Skin epidermis (tissue), 12 donors: Measurements from ENCODE around the gene ARHGEF18.
"Not testable (repeated sequence)": the region's sequence is repeated elsewhere in the genome, so short reads cannot be mapped to it uniquely, and the experiment has no call there.

Source experiments
- H3K27ac ChIP-seq, 21 experiments: fragments of 200-600 bp; sonication (generic) in 11 of 21; one replicate each; pipeline ENCODE4 v1.5.0; 2020; ENCODE audit warnings: mild to moderate bottlenecking in 3 of 21, inconsistent platforms in 2 of 21, moderate library complexity in 2 of 21
- H3K4me3 ChIP-seq, 7 experiments: fragments of 200-600 bp; sonication (generic) in 2 of 7; one replicate each; pipeline ENCODE4 v1.5.0; 2020; ENCODE audit warnings: inconsistent platforms in 2 of 7, mild to moderate bottlenecking in 2 of 7, moderate library complexity in 1 of 7

The ARHGEF18 gene

GRCh38 chr19:7346488-7346971, 2.2 kb upstream of the ARHGEF18 start:
- Histone ChIP-seq H3K27ac (peak overlapping the region in 4 of 21 experiments; percentile 3 to 61 (median 37)), H3K4me3 (peak overlapping the region in 1 of 7 experiments; percentile 17)

- H3K27ac ChIP-seq: peak overlapping the region in 3 of 21 experiments; percentile 18 to 87 (median 56)
- not testable (repeated sequence) for H3K4me3 ChIP-seq
These were observed 1.7 kb upstream of the ARHGEF18 start for GRCh38 chr19:7346997-7347396.

- H3K27ac ChIP-seq: peak overlapping the region in 14 of 21 experiments; percentile 10 to 92 (median 74)
These were observed 474 bp downstream of the ARHGEF18 start for GRCh38 chr19:7349231-7349591.

GRCh38 chr19:7349961-7350711, 1.4 kb downstream of the ARHGEF18 start:
- H3K27ac ChIP-seq: peak overlapping the region in 14 of 21 experiments; percentile 2 to 92 (median 74)
- peak overlapping the region in 6 of 7 experiments; percentile 7 to 38 (median 21) for H3K4me3 ChIP-seq

More at GRCh38 chr19:7349231-7349591, 474 bp downstream of the ARHGEF18 start:
- H3K4me3 ChIP-seq: peak overlapping the region; percentile 7 to 38 (median 19)

- Histone ChIP-seq H3K27ac (no peak overlapping the region), H3K4me3 (no peak overlapping the region)
These were observed 3.1 kb downstream of the ARHGEF18 start for GRCh38 chr19:7351861-7352260.

GRCh38 chr19:7355151-7355820, 6.5 kb downstream of the ARHGEF18 start:
- H3K27ac ChIP-seq: peak overlapping the region in 1 of 21 experiments; percentile 21
- H3K4me3 ChIP-seq: no peak overlapping the region

- no peak overlapping the region for H3K4me3 ChIP-seq
These were observed 7.1 kb downstream of the ARHGEF18 start for GRCh38 chr19:7355871-7356270.

GRCh38 chr19:7356899-7357627, 8.3 kb downstream of the ARHGEF18 start:
- Histone ChIP-seq H3K27ac (no peak overlapping the region), H3K4me3 (no peak overlapping the region)

More at GRCh38 chr19:7355871-7356270, 7.1 kb downstream of the ARHGEF18 start:
- no peak overlapping the region for H3K27ac ChIP-seq

GRCh38 chr19:7358102-7358597, 9.4 kb downstream of the ARHGEF18 start:
- H3K4me3 ChIP-seq: no peak overlapping the region
- H3K27ac ChIP-seq: no peak overlapping the region

- no peak overlapping the region for H3K27ac ChIP-seq
- no peak overlapping the region for H3K4me3 ChIP-seq
These were observed 11.8 kb downstream of the ARHGEF18 start for GRCh38 chr19:7360393-7360984.

GRCh38 chr19:7363225-7363624, 14.5 kb downstream of the ARHGEF18 start:
- no peak overlapping the region for H3K27ac ChIP-seq
- H3K4me3 ChIP-seq: no peak overlapping the region

GRCh38 chr19:7366701-7367420, 18.1 kb downstream of the ARHGEF18 start:
- no peak overlapping the region for H3K27ac ChIP-seq
- no peak overlapping the region for H3K4me3 ChIP-seq

GRCh38 chr19:7368456-7368855, 19.7 kb downstream of the ARHGEF18 start:
- no peak overlapping the region for H3K4me3 ChIP-seq
- peak overlapping the region in 2 of 21 experiments; percentile 4 to 30 for H3K27ac ChIP-seq

- H3K27ac ChIP-seq: peak overlapping the region in 2 of 21 experiments; percentile 4 to 30
- H3K4me3 ChIP-seq: not testable (repeated sequence)
These were observed 20.1 kb downstream of the ARHGEF18 start for GRCh38 chr19:7368866-7369265.

- Histone ChIP-seq H3K4me3 (no peak overlapping the region), H3K27ac (no peak overlapping the region)
These were observed 21.8 kb downstream of the ARHGEF18 start for GRCh38 chr19:7370546-7370945.

GRCh38 chr19:7371001-7371400, 22.3 kb downstream of the ARHGEF18 start:
- no peak overlapping the region for H3K27ac ChIP-seq
- no peak overlapping the region for H3K4me3 ChIP-seq

GRCh38 chr19:7372810-7373209, 24.1 kb downstream of the ARHGEF18 start:
- Histone ChIP-seq H3K27ac (no peak overlapping the region), H3K4me3 (no peak overlapping the region)

- Histone ChIP-seq H3K4me3 (no peak overlapping the region), H3K27ac (no peak overlapping the region)
These were observed 25.1 kb downstream of the ARHGEF18 start for GRCh38 chr19:7373862-7374261.
